Midbrain (tissue), 1 donor: ENCODE measurements around the gene ARL8A.
"Not testable (repeated sequence)": the region's sequence is repeated elsewhere in the genome, so short reads cannot be mapped to it uniquely, and the experiment has no call there.

Experiments
- DNase-seq: peaks from one replicate; lab custom pipeline; 2025; lab: John Stamatoyannopoulos, UW

ARL8A gene

GRCh38 chr1:202112859-202113689 lies 31.5 kb downstream of the ARL8A start:
- no peak for DNase-seq

- DNase-seq = not testable (repeated sequence)
Observed at GRCh38 chr1:202111589-202111988, 32.9 kb downstream of the ARL8A start.

GRCh38 chr1:202110977-202111376 lies 33.6 kb downstream of the ARL8A start:
- no peak for DNase-seq

- DNase-seq = no peak
Observed at GRCh38 chr1:202107801-202108731, 36.5 kb downstream of the ARL8A start.

GRCh38 chr1:202107321-202107761 lies 37.2 kb downstream of the ARL8A start:
- DNase-seq = no peak

- DNase-seq = no peak
Observed at GRCh38 chr1:202106340-202107254, 37.9 kb downstream of the ARL8A start.

GRCh38 chr1:202105571-202106339 lies 38.8 kb downstream of the ARL8A start:
- no peak for DNase-seq

GRCh38 chr1:202104073-202104472 lies 40.5 kb downstream of the ARL8A start:
- no peak for DNase-seq

GRCh38 chr1:202101184-202101583 lies 43.4 kb downstream of the ARL8A start:
- peak; percentile 35 for DNase-seq

GRCh38 chr1:202093858-202094257 lies 50.7 kb downstream of the ARL8A start:
- no peak for DNase-seq

- no peak for DNase-seq
Observed at GRCh38 chr1:202090994-202091393, 53.5 kb downstream of the ARL8A start.

- peak; percentile 16 for DNase-seq
Observed at GRCh38 chr1:202088206-202088605, 56.3 kb downstream of the ARL8A start.

GRCh38 chr1:202086579-202087350 lies 57.8 kb downstream of the ARL8A start:
- no peak for DNase-seq

- peak; percentile 77 for DNase-seq
Observed at GRCh38 chr1:202085682-202086373, 58.7 kb downstream of the ARL8A start.

GRCh38 chr1:202084791-202085681 lies 59.5 kb downstream of the ARL8A start:
- peak; percentile 94 for DNase-seq
